ENCODE data around the gene ZNF362.
A peak's percentile ranks its signal among the peaks of the same experiment; 100 is the strongest.
"Not testable (repeated sequence)": the region's sequence is repeated elsewhere in the genome, so short reads cannot be mapped to it uniquely, and the experiment has no call there.

ZNF362 gene

DNA sequence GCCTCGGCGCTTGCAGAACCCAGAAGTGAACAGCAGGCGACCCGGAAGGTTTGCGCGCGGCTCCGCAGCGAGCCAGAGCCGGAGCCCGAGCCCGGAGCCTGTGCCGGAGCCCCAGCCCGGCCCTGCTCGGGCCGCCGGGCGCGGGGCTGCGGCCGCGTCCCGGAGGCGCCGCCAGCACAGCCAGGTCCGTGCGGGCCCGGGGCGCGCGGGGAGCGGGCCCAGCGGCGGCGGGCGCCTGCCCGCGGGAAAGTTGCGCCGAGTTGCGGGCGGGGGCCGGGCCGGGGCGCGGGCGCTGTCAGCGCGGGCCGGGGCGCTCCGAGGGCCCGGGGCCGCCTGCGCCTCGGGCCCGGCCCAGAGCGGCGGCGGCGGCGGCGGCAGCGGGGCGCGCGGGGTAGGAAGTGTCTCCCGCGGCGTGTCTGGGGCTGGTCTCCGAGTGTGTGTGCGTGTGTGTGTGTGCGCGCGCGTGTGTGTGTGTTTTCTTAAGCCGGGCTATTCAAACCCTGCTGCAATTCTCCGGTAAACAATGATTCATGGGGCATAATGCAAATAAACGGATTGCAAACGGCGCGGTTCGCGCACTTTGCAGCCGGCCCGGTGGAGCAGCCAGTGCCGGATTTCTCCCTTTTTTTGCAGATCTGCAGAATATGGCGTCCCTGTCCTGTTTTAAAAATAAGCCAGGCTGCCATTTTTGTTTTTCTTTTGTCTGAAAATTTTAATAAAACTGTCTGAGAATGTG is at the start of gene ZNF362:
TSS of gene ZNF362 (plus strand) at position 22 of the 736 bp plus-strand sequence. CDS start 14,083 bp downstream, outside the sequence.
- DNase-seq (ENCODE audit: low read depth, low spot score) = peak; percentile 48

DNA sequence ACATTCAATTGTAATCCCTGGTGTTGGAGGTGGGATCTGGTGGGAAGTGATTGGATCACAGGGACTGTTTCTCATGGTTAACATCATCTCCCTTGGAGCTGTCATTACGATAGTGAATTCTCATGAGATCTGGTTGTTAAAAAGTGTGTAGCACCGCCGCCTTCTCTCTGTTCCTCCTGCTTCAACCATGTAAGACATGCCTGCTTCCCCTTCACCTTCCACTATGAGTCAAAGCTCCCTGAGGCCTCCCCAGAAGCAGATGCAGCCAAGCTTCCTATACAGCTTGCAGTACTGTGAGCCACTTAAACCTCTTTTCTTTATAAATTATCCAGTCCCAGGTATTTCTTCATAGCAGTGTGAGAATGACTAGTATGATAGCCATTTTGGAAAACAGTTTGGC is 44.3 kb upstream of the ZNF362 start:
- DNase-seq (ENCODE audit: low read depth, low spot score) = no peak

GRCh38 chr1:33219886-33220661 is 36.2 kb upstream of the ZNF362 start:
- DNase-seq (ENCODE audit: low read depth, low spot score) = peak; percentile 91

GRCh38 chr1:33220676-33221384 is 35.5 kb upstream of the ZNF362 start:
- DNase-seq (ENCODE audit: low read depth, low spot score) = peak; percentile 79

DNA sequence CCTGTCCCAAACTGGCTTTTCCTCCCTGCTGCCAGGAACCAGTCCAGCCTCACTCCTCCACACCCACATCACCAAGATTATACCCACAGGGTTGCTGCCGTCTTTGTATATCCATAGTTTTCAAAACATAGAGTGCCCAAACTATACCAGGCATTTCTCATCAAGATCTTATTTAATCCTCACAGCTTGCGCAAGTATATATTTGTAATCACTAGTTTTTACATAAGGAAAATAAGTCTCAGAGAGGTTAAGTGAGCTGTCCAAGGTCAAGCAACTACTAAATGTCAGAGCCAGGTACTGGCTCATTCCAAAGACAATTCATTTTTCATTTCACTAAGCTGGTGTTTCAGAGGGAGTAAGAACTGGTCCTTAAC is 34.9 kb upstream of the ZNF362 start:
- DNase-seq (ENCODE audit: low read depth, low spot score) = no peak

DNA sequence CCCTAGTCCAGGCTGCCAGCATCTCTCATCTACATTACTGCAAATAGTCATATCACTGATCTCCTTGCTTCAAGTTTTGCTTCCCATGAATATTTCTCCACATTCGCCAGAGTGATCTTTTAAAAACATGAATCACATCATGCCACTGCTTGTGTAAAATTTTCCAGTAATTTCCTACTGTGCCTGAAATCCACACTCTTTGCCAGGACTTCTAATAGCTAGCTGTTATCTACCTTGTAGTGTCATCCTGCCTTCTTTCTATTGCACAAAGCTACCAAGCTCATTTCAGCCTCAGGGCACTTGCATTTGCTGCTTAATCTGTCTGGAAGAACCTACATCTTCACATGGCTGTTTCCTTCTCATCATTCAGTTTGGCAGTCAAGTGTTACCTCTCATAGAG is 33.9 kb upstream of the ZNF362 start:
- no peak for DNase-seq (ENCODE audit: low read depth, low spot score)

DNA sequence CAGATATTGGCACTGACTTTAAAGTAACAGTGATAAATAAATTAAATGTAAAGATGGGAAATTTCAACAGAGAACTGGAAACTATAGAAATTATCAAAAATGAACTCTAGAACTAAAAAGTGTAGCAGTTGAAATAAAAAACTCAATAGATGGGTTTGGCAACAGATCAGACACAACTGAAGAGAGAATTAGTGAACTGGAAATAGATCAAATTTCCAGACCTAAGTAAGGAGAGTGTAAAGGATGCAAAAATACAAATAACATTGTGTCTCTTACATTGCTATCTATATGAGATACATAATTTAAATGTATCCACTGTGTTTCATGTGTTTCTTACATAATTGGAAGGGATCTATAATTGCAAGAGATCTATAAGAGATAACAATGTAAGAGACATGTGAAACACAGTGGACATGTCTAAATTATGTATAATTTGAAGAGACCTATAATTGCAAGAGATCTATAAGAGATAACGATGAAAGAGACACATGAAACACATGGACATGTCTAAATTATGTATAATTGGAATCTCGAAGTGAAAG is 32.1 kb upstream of the ZNF362 start:
- no peak for DNase-seq (ENCODE audit: low read depth, low spot score)

- no peak for DNase-seq (ENCODE audit: low read depth, low spot score)
These were observed 30.7 kb upstream of the ZNF362 start for GRCh38 chr1:33225586-33225985.

DNA sequence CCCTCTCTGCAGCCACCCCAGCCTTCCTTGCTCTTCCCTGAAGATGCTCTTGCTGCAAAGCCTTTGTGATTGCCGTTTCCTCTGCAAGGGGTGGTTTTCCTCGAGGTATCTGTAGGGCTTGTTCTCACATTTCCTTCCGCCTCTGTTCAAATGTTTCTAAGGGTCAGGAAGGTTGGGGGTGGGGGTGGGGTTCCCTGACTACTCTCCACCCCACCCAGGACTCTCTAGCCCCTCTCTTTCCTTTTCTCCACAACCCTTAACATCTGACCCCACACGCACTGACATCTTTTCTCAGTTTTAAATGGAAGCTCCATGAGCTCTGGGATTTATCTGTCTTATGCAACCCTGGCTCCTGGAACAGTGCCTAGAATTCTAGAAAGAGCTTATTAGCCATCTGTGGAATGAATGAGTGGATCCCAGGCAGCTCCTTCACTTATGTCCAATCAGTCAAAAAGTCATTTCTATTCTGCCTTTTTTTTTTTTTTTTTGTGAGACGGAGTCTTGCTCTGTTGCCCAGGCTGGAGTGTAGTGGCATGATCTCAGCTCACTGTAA is 27.3 kb upstream of the ZNF362 start:
- DNase-seq (ENCODE audit: low read depth, low spot score) = no peak

DNA sequence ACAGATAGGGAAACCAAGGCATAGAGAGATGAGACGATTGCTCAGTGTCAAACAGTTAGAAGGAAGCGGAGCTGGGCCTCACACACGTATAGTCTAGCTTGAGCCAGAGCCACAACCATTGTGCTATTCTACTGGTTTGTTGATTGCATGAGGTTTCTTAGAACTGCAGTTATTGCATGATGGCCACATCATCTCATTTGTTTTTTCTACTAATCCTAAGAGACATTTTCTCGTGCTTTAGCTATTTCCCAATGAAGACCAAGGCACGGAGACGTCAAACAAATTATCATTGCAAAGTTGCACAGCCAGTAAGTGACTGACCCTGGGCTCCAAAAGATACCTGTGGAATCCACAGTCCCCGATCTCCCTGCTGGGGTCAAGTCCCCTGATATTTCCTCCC is 25.1 kb upstream of the ZNF362 start:
- no peak for DNase-seq (ENCODE audit: low read depth, low spot score)

DNA sequence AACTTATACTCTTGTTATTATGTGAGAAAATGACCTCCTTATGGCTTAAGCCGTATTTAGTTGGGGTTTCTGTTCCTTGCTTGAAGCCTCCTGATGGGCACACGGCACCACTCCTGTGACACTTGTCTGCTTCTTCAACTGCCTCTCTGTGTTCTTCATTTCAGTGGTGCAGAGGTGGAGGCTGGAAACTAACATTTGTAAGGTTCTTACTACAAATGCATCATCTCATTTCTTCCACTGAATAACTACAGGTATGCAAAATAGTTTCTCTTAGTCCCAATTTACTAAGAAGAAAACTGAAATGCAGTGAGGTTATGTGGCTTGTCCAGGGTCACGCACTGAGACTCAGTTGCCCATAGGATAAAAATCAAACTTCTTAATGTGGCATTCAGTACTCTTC is 23.6 kb upstream of the ZNF362 start:
- no peak for DNase-seq (ENCODE audit: low read depth, low spot score)

DNA sequence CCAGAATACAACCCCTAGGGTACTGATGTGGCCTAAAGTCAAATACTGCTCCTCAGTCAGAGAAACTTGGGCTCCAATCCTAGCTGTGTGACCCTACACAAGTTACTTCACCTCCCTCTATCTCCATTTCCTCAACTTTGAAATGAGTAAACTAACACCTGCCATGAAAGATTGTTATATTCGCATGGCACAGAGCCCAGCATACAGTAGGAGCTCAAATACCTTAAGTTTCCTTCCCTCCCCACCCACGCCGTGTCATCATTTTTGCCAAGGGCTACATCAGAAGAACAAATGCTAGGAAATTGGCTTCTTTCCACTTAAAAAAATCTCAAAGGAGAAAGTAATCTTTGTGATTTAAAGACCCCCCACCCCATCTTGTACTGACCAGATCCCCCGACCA is 22.2 kb upstream of the ZNF362 start:
- DNase-seq (ENCODE audit: low read depth, low spot score) = no peak

GRCh38 chr1:33234588-33234990 is 21.7 kb upstream of the ZNF362 start:
- DNase-seq (ENCODE audit: low read depth, low spot score) = no peak

- DNase-seq (ENCODE audit: low read depth, low spot score) = no peak
These were observed 20.8 kb upstream of the ZNF362 start for GRCh38 chr1:33235521-33235920.

GRCh38 chr1:33236498-33236897 is 19.8 kb upstream of the ZNF362 start:
- DNase-seq (ENCODE audit: low read depth, low spot score) = no peak

DNA sequence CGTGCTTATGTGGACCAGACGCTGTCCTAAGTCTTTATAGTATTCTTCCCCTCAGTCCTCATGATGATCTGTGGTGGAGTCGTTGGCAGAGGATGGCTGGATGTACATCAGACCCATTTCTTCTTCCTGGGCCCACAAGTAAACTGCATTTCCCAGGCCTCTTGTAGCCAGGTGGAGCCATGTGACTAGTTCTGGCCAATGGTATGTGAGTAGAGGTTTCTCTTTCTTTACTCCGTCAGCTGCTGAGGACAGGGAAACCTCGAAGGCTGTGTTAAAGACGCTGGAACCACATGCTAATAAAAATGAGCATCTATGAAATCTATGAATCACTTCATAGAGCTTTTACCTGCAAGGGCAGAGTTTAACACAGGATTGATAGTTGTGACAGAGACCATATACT is 18.7 kb upstream of the ZNF362 start:
- no peak for DNase-seq (ENCODE audit: low read depth, low spot score)

DNA sequence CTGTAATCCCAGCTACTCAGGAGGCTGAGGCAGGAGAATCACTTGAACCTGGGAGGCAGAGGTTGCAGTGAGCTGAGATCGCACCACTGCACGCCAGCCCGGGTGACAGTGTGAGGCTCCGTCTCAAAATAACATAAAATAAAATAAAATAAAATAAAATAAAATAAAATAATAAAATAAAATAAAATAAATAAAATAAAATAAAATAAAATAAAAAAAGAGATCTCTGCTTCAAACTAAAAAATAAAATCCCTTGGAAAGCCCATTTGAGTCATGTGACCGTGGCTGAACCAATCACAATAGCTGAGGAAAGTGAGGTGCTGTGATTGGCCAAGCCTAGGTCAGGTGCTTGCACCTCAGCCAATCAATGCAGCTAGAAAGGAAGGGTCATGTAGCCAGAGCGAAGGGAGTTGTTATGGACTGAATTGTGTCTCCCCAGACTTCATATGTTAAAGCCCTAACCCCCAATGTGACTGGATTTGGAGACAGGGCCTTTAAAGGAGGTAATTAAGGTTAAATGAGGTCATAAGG is 18.0 kb upstream of the ZNF362 start:
- not testable (repeated sequence) for DNase-seq (ENCODE audit: low read depth, low spot score)

DNA sequence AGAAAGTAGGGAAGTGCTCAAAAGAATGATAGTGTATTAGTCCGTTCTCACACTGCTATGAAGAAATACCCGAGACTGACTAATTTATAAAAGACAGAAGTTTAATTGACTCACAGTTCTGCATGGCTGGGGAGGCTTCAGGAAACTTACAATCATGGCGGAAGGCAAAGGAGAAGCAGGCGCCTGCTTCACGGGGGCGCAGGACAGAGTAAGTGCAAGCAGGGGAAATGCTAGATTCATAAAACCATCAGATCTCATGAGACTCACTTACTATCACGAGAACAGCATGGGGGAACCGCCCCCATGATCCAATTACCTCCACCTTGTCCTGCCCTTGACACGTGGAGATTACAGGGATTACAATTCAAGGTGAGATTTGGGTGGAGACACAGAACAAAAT is 16.9 kb upstream of the ZNF362 start:
- DNase-seq (ENCODE audit: low read depth, low spot score) = not testable (repeated sequence)

DNA sequence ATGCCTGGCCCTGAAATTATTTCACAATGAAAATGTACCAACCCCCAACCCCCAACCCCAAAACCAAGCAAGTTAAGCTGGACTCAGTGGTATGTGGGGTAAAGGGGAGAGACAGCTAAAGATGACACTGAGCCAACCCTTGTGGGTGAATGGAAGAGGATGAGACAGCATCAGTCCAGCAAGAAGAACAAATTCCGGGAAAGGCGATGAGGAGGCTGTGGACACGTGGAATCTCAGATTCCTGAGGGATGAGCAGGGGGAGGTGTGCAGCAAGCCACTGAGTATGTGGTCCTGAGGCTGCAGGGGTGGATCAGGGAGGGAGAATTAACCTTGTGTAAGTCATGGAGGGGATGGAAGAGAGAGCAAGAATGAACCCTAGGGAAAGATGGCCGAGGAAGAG is 14.4 kb upstream of the ZNF362 start:
- no peak for DNase-seq (ENCODE audit: low read depth, low spot score)

- DNase-seq (ENCODE audit: low read depth, low spot score) = no peak
These were observed 13.6 kb upstream of the ZNF362 start for GRCh38 chr1:33242652-33243051.

DNA sequence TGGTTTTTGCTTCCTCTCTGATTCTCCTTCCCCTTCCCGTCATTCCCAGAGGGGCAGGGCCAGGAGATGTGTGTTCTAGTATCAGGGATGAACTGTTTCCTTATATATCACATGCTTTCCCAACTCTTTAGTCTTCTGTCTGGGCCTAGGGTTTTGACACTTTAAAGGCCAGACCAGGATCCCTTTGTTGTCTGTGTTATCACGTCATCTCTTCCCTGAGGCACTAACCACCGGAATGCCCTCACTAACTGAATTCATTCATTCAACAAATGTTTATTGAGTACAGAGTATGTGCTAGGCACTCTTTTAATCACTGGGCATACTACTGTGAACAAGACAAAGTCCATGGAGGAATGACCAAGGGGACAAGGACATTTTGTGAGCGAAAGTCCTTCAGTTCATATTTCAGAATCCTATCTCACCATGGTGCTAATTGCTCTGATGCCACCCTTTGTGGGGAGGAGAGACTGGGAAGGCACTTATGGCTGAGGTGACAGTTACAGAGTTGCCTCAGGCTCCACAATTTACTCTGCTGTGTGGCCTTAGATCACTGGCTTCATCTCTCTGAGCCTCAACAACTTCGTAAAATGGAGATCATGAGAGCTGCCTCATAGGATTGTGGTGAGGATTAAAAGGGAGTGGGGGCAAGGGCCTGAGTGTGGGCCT is 12.0 kb upstream of the ZNF362 start:
- DNase-seq (ENCODE audit: low read depth, low spot score) = peak; percentile 92

All from ELF-1 (cell line).